SU-DHL-6 (cell line): ENCODE measurements around the gene CNOT11.

ENCODE experiments used
- H2AFZ ChIP-seq: fragments of 200-600 bp; sonication (generic); 2 replicates; pipeline ENCODE4 v1.6.1; 2014; ENCODE audit warnings: low read depth, mild to moderate bottlenecking, moderate library complexity, mixed read lengths, antibody characterized with exemption, low read length; ENCODE audit not compliant: severe bottlenecking
- H3F3A ChIP-seq: fragments of 200-600 bp; shearing (Covaris generic); 2 replicates; pipeline ENCODE4 v1.6.0; 2016; ENCODE audit warnings: antibody characterized with exemption, mild to moderate bottlenecking; ENCODE audit not compliant: insufficient read depth
- H3K27ac ChIP-seq: fragments of 200-600 bp; sonication (generic); 2 replicates; pipeline ENCODE4 v1.5.1; 2016; ENCODE audit warnings: low read depth, mild to moderate bottlenecking, low read length, moderate library complexity, mixed read lengths
- H3K27me3 ChIP-seq: fragments of 200-600 bp; sonication (generic), shearing (Covaris generic); 2 replicates; pipeline ENCODE4 v1.6.0; 2014; ENCODE audit warnings: mild to moderate bottlenecking, low read length
- H3K36me3 ChIP-seq: fragments of 200-600 bp; sonication (generic); 2 replicates; pipeline ENCODE4 v1.6.1; 2014; ENCODE audit warnings: mild to moderate bottlenecking, low read length, mixed read lengths
- H3K4me2 ChIP-seq: fragments of 300-600, 200-600 bp; shearing (Covaris generic), sonication (generic); 2 replicates; pipeline ENCODE4 v1.6.0; 2014; ENCODE audit warnings: low read length, low read depth, mild to moderate bottlenecking; ENCODE audit not compliant: poor library complexity, severe bottlenecking
- H3K4me3 ChIP-seq: fragments of 200-600 bp; sonication (generic); 2 replicates; pipeline ENCODE4 v1.5.1; 2014; ENCODE audit warnings: antibody characterized with exemption, low read length, mild to moderate bottlenecking, mixed read lengths; ENCODE audit not compliant: insufficient read depth, poor library complexity, severe bottlenecking
- H3K79me2 ChIP-seq: fragments of 200-600 bp; sonication (generic); 2 replicates; pipeline ENCODE4 v1.6.1; 2014; ENCODE audit warnings: mild to moderate bottlenecking, low read length, moderate library complexity; ENCODE audit not compliant: insufficient read depth
- H3K9ac ChIP-seq: fragments of 200-600 bp; sonication (generic); 2 replicates; pipeline ENCODE4 v1.7.0; 2014; ENCODE audit warnings: mild to moderate bottlenecking, low read length
- H3K9me2 ChIP-seq: fragments of 200-600 bp; sonication (generic); replicated peaks from 2 replicates; pipeline ENCODE4 v1.6.1; 2014; ENCODE audit warnings: low read length; ENCODE audit not compliant: insufficient read depth
- H3K9me3 ChIP-seq: fragments of 200-600 bp; sonication (generic); 2 replicates; pipeline ENCODE4 v1.6.1; 2014; ENCODE audit warnings: low read length, mixed read lengths; ENCODE audit not compliant: insufficient read depth
- H4K20me1 ChIP-seq: fragments of 200-600 bp; sonication (generic); 2 replicates; pipeline ENCODE4 v1.6.1; 2014; ENCODE audit warnings: low read depth, mild to moderate bottlenecking, antibody characterized with exemption, low read length, moderate library complexity, mixed read lengths
- CTCF ChIP-seq: fragments of 200-600 bp; sonication (generic); IDR thresholded peaks from one replicate; pipeline ENCODE4 v1.5.1; 2017; ENCODE audit warnings: antibody characterized with exemption, mild to moderate bottlenecking, low read length, moderate library complexity; ENCODE audit not compliant: insufficient read depth, poor library complexity, severe bottlenecking
- EZH2phosphoT487 ChIP-seq: fragments of 200-600 bp; sonication (generic), shearing (Covaris generic); conservative IDR thresholded peaks from 2 replicates; pipeline ENCODE4 v1.6.1; 2018; ENCODE audit warnings: mild to moderate bottlenecking, antibody characterized with exemption, low read length, moderate library complexity, mixed read lengths

The CNOT11 gene

DNA sequence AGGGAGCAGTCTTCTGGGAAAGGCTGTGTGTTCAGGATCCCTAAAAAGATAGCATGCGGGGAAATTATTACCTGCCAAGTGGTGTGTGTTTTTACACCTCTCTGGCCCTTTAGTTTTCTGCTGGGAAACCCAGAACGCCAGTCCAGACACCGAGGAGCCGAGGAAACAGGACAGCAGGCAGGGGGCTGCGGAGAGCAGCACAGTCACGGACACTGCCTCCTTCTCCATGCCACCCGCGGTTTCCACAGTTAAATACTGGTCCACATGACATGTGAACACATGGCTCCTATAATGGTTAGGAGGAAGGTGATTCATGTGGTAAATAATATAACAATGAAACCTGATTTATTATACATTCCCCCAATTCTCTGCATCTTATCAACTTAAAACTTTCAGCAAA, 20.4 kb downstream of the CNOT11 start:
- Histone ChIP-seq H3K9me2 (no peaks in the 10 kb centered on the region), H3K9ac (no peak overlapping the region), H3K79me2 (no peaks in the 10 kb centered on the region), H2AFZ (no peak overlapping the region), H3F3A (peaks cover 18% of the 10 kb centered on the region), H3K4me3 (no peak overlapping the region), H3K27me3 (no peaks in the 10 kb centered on the region), H3K9me3 (no peaks in the 10 kb centered on the region), H4K20me1 (no peaks in the 10 kb centered on the region), H3K4me2 (no peak overlapping the region), H3K27ac (no peak overlapping the region), H3K36me3 (peaks cover 20% of the 10 kb centered on the region; the same call in 1 of the 2 replicates)
- TF ChIP-seq EZH2phosphoT487: no peak
- no peak for TF ChIP-seq CTCF

- TF ChIP-seq CTCF (no peak), EZH2phosphoT487 (no peak)
- Histone ChIP-seq H3K79me2 (no peaks in the 10 kb centered on the region), H3K9ac (no peak overlapping the region), H4K20me1 (no peaks in the 10 kb centered on the region), H2AFZ (no peak overlapping the region), H3K27me3 (no peaks in the 10 kb centered on the region), H3K36me3 (peaks cover 15% of the 10 kb centered on the region; the same call in 1 of the 2 replicates), H3K4me2 (no peak overlapping the region), H3K9me2 (no peaks in the 10 kb centered on the region), H3K9me3 (no peaks in the 10 kb centered on the region), H3K27ac (no peak overlapping the region), H3K4me3 (no peak overlapping the region), H3F3A (peaks cover 18% of the 10 kb centered on the region)
Observed at GRCh38 chr2:101274142-101274541, 21.5 kb downstream of the CNOT11 start.

DNA sequence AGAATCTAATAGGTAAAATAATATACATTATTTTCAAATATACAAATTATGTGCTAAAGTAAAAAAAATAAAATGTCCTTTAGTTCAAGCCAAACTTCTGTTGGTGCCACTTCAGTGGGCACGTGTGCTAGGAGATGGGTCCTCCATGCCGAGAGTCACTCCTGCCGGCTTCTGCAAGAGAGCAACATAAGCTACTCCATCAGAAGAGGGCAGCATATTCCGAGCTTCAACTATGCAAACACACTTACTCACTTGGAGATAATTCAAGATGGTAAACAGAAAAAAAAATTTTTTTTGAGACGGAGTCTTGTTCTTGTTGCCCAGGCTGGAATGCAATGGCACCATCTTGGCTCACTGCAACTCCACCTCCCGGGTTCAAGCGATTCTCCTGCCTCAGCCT, 24.4 kb downstream of the CNOT11 start:
- H4K20me1 ChIP-seq: no peaks in the 10 kb centered on the region
- H3K4me2 ChIP-seq: no peak overlapping the region
- no peak overlapping the region for H3K9ac ChIP-seq
- H3K9me2 ChIP-seq: no peaks in the 10 kb centered on the region
- no peaks in the 10 kb centered on the region for H3K9me3 ChIP-seq
- H3F3A ChIP-seq: peaks cover 6% of the 10 kb centered on the region; the same call in 1 of the 2 replicates
- H3K4me3 ChIP-seq: no peak overlapping the region
- no peak overlapping the region for H2AFZ ChIP-seq
- H3K79me2 ChIP-seq: no peaks in the 10 kb centered on the region
- TF ChIP-seq EZH2phosphoT487: no peak
- TF ChIP-seq CTCF: no peak
- H3K27me3 ChIP-seq: no peaks in the 10 kb centered on the region
- H3K36me3 ChIP-seq: peaks cover 12% of the 10 kb centered on the region; the same call in 1 of the 2 replicates
- no peak overlapping the region for H3K27ac ChIP-seq
